ENCODE measurements around the gene HOXA7.

HOXA7 gene

DNA sequence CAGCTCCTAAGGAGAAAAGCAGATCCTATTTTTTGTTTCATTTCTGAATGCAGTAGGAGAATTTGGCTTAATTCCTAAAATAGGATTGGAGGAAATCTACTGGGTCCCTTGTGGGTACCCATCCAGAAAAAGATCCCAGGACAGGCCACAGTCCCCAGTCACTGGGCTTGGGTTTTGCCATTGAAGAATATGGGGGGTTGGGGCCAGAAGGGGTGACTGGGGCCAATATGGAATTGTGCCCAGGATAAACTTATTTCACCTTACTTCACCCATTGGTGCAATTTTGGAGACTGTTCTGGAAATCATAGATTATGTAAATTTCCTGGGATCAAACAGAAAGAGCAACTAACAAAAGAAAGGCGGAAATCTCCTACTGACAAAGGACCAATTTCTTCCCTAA lies 18.0 kb downstream of the HOXA7 start:
- DNase-seq: no peak

GRCh38 chr7:27137640-27138315 lies 18.7 kb downstream of the HOXA7 start:
- DNase-seq: no peak

GRCh38 chr7:27134392-27134791 lies 22.1 kb downstream of the HOXA7 start:
- DNase-seq: no peak

GRCh38 chr7:27133409-27134231 lies 22.9 kb downstream of the HOXA7 start:
- no peak for DNase-seq

DNA sequence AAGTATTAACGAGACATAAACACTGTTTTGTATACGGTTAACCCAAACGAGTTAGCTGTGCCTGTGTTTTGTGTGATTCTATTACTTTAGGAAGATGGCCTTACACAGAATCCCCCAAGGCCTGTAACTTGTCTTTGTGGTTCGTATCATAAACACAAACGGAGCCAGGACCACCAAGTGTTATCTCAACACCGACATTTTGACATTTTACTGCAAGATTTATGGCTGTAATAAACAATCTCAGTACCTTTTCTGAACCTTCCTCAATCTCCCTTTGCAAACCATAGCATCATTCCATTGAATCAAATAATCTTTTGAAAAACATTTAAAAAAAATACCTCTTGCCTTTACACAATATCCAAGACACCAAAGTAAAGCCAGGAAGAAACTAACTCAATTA lies 23.5 kb downstream of the HOXA7 start:
- no peak for DNase-seq

- no peak for DNase-seq
Measured at GRCh38 chr7:27132214-27132613, 24.3 kb downstream of the HOXA7 start.

GRCh38 chr7:27131390-27131819 lies 25.1 kb downstream of the HOXA7 start:
- DNase-seq: no peak

DNA sequence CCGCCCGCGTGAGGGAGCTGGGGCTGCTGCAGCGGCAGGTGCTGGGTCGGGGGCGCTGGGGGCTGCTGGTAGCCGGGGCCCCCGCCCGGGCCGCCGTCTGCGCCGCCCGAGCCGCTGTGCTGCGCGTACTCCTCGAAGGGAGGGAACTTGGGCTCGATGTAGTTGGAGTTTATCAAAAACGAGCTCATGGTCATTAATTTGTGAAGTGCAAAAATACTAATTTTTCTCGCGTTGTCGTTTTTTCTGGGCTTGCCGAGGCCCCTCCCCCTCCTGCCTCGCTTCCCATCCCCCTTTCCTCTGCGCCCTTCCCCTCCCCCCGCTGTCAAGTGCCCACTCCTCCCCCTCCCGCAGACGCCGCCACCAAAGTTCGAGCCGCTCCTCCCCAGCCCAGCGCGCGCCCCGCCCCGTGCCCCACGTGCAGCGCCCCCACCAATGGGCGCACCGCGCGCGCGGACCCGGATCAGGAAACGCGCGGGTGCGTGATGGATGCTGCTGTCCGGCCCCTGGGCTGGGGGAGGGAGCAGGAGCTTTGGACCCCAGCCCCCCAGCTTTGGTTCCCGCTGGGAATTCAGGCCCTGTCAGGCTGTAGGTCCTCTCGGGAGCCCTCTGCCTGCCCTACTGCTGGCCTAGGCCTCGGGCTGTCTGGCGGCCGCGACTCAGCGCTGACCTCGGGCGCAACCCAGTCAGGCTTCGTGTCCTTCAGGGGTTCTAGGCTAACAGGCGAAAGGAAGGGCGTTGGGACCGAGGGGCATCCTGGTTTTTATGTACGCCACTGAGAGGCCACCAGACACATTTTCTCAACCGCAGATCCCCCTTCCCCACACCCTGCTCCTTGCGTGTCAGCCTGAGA lies 25.7 kb downstream of the HOXA7 start, which contains the start of gene HOXA4:
Gene HOXA4 (minus strand): TSS at position 218 of the 850 bp plus-strand sequence. CDS start 24 bp downstream, at position 194.
- DNase-seq: peak in 9 of 51 donors; percentile 1 to 22 (median 14)

GRCh38 chr7:27129729-27130539 lies 26.5 kb downstream of the HOXA7 start:
- no peak for DNase-seq

DNA sequence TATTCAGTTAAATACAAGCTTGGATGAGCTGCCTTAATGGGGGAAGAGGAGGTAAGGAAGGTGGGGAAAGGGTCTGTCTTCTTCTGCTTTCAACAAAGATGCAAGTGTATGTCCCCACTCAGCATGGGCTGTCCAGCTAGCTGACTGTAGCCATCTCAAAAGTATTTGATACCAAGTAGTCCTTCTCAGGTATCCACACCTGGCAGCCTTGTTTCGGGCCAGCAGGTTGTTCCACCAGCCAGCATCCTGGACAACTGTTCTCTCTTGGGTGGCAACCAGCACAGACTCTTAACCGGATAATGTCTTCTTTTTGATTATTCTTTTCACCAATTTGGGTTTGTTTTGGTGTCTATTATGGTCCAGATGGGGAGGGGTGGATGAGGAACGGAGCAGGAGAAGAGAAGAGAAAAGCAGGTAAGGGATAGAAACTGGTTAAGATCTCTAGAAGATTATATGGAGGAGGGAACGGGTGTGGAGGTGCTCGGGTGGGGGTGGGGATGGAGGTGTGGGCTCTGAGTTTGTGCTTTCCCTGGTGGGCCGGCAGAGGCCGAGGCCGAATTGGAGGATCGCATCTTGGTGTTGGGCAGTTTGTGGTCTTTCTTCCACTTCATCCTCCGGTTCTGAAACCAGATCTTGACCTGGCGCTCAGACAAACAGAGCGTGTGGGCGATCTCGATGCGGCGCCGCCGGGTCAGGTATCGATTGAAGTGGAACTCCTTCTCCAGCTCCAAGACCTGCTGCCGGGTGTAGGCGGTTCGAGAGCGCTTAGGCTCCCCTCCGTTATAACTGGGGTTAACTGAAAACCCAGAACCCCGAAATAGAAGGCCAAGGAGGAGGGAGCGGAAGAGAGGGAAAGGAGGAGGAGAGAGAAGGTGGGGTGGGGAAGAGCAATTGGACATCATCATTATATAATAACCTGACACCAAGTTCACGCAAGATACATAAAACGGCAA lies 27.4 kb downstream of the HOXA7 start:
- DNase-seq: no peak

DNA sequence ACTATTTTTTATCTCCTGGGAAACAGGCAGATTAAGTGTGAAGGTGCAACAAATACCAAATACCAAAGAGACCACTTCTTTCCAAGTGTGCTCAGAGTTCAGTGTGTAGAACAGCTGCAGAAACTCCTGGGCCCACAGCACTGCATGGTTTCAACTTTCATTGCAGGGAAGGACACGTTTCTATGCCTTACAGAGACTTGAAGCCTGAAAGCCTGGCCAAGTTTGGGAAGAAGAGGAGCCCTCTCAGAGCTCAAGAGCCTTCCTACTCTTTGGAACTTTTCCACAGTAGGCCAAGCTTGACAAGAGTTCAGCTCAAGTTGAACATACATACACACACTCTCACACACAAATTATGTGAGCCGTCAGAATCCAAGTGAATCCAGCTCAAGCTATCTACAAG lies 28.4 kb downstream of the HOXA7 start:
- no peak for DNase-seq

DNA sequence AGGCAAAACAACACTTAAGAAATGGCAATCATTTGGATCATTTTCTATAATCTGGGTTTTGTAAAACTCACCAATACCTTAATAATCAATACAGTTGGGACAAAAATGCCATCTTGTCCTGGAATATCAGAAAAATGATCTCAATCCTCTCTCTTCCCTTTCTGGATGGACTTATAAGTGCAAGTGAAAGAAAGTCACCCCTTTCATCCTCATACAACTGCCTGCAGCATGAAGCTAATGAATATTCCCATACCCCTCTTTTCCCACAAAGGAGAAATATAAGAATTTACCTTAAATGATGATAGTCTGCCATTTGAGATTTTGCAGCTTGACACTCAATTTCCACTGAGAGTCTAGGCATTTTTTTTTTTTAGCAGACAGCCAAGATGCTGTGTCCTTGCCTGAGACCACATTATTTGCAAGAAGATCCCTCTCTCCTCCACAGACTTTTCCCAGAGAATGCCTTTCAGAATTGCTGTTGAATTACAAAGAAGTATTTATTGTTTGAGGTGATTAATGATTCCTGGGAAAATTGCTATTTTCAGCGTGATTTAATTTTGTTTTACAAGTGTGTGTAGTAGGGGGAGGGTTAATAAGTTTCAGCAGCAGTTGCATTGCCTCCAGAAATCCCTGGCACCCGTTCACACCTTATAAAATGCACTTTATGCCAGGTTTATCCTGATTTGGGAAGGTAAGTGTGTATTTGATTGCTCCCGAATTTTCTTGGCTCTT lies 29.7 kb downstream of the HOXA7 start:
- no peak for DNase-seq

DNA sequence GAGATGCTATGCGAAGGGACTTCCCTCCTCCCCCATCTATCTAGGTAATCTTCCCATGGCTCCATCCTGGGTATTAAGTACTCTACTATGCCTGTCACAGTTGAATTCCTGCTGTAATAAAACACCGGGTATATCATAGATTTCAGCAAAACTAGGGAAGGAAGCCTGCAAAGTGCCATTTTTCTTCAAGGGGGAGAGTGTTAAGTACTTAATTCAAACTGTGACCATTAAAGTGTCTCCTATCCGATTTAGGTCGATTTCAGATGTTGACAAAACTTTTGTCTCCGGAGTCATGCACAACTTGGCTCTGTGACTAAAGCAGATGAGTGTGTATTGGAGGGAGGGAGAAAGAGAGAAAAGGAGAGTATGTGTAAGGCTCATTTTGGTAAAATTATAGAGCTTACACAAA lies 30.5 kb downstream of the HOXA7 start:
- no peak for DNase-seq

GRCh38 chr7:27124902-27125689 lies 31.4 kb downstream of the HOXA7 start:
- DNase-seq: no peak

- no peak for DNase-seq
Measured at GRCh38 chr7:27124096-27124901, 32.2 kb downstream of the HOXA7 start.

- DNase-seq: no peak
Measured at GRCh38 chr7:27123477-27124053, 32.9 kb downstream of the HOXA7 start.

DNA sequence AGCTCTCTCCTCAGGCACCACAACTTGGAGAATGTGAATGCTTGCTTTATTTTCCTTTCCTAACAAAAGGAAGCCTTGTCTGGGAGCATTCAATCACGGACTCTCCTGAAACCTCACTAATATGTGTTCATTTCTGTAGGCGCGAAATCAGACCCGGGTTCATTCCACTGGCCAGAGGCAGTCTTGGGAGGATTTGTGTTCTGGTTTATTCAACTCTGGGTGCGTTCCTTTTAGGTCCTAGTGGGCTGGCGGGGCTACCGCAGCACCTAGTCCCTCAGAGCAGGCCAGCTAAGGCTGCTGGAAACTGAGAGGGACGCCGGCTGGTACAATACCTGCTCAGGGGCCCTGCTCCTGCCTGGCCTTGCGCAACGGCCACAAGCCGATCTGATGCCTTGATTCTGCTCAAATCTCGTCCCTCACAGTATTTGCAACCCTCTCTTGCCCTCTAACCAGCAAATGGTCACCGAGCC lies 33.4 kb downstream of the HOXA7 start:
- no peak for DNase-seq

Measured in hypothalamus (tissue), 51 donors.